ENCODE data around the gene PTGIR. TPM values are rescaled to one million over a fixed set of nuclear protein-coding genes. Genes with fewer than 3 reads are reported as not detected.

PTGIR gene
- total and polyA plus RNA-seq, 5 donors from 2014 or later = 0.31 to 16.8 (median 8.6) TPM

DNA sequence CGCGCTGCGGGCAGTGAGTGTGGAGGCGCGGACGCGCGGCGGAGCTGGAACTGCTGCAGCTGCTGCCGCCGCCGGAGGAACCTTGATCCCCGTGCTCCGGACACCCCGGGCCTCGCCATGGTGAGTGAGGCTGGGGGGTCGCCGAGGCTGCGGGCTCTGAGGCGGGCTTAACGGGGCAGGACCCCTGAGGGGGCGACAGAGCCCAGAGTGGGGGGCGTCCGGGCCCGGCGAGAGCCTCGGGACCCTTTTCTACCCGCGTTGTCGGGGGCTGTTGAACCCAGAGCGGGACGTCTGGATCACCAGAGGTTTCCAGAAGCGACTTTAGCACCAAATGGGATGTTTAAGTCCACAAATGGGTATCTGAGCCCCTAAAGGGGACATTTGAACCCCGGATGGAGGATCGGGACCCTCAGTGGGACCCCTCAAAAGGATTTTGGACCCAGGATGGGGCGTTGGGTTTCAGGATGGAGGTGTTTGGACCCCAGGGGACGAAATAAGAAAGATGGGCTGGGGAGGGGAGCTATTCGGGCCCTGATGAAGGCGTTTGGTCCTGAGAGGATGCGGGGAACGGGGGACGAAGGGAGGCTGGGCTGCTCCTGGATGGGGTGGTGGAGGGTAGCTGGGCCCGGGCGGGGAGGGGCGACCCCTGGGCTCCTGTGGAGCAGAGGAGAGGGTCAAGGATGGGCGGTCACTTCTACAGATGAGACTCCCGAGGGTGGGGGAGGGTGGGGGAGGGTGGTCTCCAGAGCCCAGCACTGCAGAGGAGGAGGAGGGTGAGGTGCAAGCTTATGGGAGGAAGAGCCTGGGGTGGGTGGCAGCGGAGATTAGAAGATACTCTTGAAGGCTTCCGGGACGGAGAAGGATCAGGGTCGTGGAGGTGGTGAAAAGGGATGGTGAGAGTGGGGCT is 23.3 kb downstream of the PTGIR start, which contains the start of gene CALM3:
CALM3 (plus strand) TSS at position 13 of the 907 bp plus-strand sequence; CDS start at position 118, 105 bp downstream.
- peaks cover 19% of the 10 kb centered on the region for H3K27me3 Mint-ChIP-seq
- H3K9me3 Mint-ChIP-seq = peaks cover 0 to 11% (median 5%) of the 10 kb centered on the region in 7 donors
- peaks cover 13 to 54% (median 24%) of the 10 kb centered on the region in 4 donors for H3K4me1 Mint-ChIP-seq
- peaks cover 38% of the 10 kb centered on the region for H3K4me1 ChIP-seq (ENCODE audit: control insufficient read depth, insufficient read depth, low read length, poor library complexity, severe bottlenecking)
- H3K27me3 ChIP-seq (ENCODE audit: control insufficient read depth, insufficient read depth, low read length) = no peaks in the 10 kb centered on the region
- peaks cover 14% of the 10 kb centered on the region for H3K36me3 ChIP-seq (ENCODE audit: control insufficient read depth, insufficient read depth, low read length)
- no peak for ATAC-seq (ENCODE audit: low read depth in 2 of 2)
- H3K4me3 ChIP-seq (ENCODE audit: low read depth, low read length) = peak within 1 kb of the TSS; percentile 93
- peaks cover 17% of the 10 kb centered on the region for H3K36me3 Mint-ChIP-seq
- H3K4me3 Mint-ChIP-seq = peak within 1 kb of the TSS; percentile 97 to 100 (median 99)
- H3K9me3 ChIP-seq (ENCODE audit: control insufficient read depth in 2 of 2, low read length in 2 of 2) = peaks cover 6 to 9% of the 10 kb centered on the region in 2 experiments
- peak within 1 kb of the TSS; percentile 100 for H3K27ac Mint-ChIP-seq
- H3K27ac ChIP-seq (ENCODE audit: insufficient read depth, low read length, poor library complexity, severe bottlenecking) = peak within 1 kb of the TSS; percentile 99
- no peak for DNase-seq

DNA sequence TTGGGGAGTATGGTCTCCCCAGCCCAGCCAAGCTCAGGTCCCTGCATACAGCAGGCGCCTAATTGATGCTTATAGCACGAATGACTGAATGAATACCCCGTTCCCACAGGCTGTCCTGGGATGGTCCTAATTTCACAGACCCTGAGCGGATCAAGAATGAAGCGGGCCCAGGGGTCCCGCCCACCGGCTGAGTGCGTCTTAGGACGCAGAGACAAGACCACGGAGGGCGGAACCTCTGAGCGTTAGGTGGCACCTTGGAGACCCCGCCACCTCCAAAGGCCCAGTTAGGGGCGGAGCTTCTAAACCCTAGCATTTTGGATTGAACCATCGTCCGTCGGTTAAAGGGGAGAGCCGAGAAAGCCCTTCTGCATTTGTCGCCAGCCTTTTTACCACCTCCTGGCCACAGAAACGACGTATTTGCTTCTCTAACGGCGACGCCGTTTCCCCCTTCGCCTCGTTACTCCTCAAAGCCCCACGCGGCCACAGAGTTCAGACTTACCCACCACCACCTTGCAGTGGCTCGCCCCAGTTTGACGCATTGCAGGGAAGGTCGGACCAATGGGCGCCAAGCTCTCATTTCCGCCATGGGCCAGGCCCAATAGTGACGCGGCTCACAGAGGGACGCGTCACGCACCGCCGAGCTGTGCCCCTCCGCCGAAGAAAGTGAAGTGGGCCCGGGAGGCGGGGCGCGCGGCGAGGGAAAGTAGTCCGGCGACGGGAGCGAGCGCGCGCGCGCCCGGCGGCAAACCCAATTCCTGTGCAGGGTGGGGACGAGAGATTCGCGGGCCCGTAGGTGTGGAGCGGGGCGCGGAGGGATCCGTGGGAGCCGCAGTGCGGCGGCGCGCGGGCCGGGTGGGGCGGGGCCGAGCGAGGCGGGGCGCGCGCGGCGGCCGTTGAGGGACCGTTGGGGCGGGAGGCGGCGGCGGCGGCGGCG is 24.2 kb downstream of the PTGIR start:
- H3K27me3 ChIP-seq (ENCODE audit: control insufficient read depth, insufficient read depth, low read length) = no peaks in the 10 kb centered on the region
- Mint-ChIP-seq H3K27ac (peak overlapping the region; percentile 100), H3K27me3 (peaks cover 19% of the 10 kb centered on the region), H3K36me3 (peaks cover 10% of the 10 kb centered on the region), H3K9me3 (peaks cover 0 to 11% (median 5%) of the 10 kb centered on the region in 7 donors), H3K4me1 (peaks cover 10 to 47% (median 20%) of the 10 kb centered on the region in 4 donors), H3K4me3 (peak overlapping the region; percentile 92 to 100 (median 98))
- H3K9me3 ChIP-seq (ENCODE audit: control insufficient read depth in 2 of 2, low read length in 2 of 2) = peaks cover 6 to 9% of the 10 kb centered on the region in 2 experiments
- H3K36me3 ChIP-seq (ENCODE audit: control insufficient read depth, insufficient read depth, low read length) = peaks cover 5% of the 10 kb centered on the region
- peak; percentile 93 to 99 (median 98) for DNase-seq
- ATAC-seq (ENCODE audit: low read depth in 2 of 2) = peak; percentile 87
- peak overlapping the region; percentile 92 for H3K4me3 ChIP-seq (ENCODE audit: low read depth, low read length)
- peak overlapping the region; percentile 99 for H3K27ac ChIP-seq (ENCODE audit: insufficient read depth, low read length, poor library complexity, severe bottlenecking)
- peaks cover 38% of the 10 kb centered on the region for H3K4me1 ChIP-seq (ENCODE audit: control insufficient read depth, insufficient read depth, low read length, poor library complexity, severe bottlenecking)

DNA sequence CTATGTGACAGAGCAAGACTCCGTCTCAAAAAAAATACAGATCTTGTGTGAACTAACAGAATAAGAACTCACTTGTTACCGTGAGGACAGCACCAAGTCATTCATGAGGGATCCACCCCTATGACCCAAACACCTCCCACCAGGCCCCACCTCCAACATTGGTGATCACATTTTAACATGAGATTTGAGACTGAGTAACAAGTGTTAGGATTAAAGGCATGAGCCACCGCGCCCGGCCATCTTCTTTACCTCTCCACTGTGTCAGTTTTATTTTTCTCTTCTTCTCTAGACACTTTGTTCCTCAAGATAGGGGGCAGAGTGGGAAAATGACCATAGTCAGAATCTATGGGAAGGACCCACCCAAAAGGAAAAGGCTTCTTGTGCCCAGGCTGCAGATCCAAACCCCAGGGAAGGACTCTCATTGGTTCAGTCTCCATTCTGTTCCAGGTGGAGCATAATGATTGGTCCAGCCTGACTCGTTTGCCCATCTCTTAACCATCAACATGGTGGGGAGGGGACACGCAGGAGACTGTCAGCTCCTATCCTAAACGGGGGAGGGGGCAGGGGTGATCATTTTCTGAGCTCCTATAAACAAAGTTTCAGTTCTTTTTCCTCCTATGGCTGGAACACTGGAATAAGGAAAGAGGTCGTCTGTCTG is 25.0 kb downstream of the PTGIR start:
- peaks cover 0 to 11% (median 5%) of the 10 kb centered on the region in 7 donors for H3K9me3 Mint-ChIP-seq
- Histone ChIP-seq H3K27ac (ENCODE audit: insufficient read depth, low read length, poor library complexity, severe bottlenecking) (peak overlapping the region; percentile 99), H3K9me3 (ENCODE audit: control insufficient read depth in 2 of 2, low read length in 2 of 2) (peaks cover 6 to 9% of the 10 kb centered on the region in 2 experiments), H3K27me3 (ENCODE audit: control insufficient read depth, insufficient read depth, low read length) (no peaks in the 10 kb centered on the region), H3K4me1 (ENCODE audit: control insufficient read depth, insufficient read depth, low read length, poor library complexity, severe bottlenecking) (peaks cover 34% of the 10 kb centered on the region), H3K36me3 (ENCODE audit: control insufficient read depth, insufficient read depth, low read length) (no peaks in the 10 kb centered on the region), H3K4me3 (ENCODE audit: low read depth, low read length) (peak overlapping the region; percentile 92)
- H3K27me3 Mint-ChIP-seq = peaks cover 19% of the 10 kb centered on the region
- ATAC-seq (ENCODE audit: low read depth in 2 of 2) (no peak), DNase-seq (no peak)
- H3K4me1 Mint-ChIP-seq = peaks cover 10 to 43% (median 20%) of the 10 kb centered on the region in 4 donors
- peaks cover 9% of the 10 kb centered on the region for H3K36me3 Mint-ChIP-seq
- H3K27ac Mint-ChIP-seq = peak overlapping the region; percentile 100
- H3K4me3 Mint-ChIP-seq = peak overlapping the region; percentile 92 to 100 (median 98)

DNA sequence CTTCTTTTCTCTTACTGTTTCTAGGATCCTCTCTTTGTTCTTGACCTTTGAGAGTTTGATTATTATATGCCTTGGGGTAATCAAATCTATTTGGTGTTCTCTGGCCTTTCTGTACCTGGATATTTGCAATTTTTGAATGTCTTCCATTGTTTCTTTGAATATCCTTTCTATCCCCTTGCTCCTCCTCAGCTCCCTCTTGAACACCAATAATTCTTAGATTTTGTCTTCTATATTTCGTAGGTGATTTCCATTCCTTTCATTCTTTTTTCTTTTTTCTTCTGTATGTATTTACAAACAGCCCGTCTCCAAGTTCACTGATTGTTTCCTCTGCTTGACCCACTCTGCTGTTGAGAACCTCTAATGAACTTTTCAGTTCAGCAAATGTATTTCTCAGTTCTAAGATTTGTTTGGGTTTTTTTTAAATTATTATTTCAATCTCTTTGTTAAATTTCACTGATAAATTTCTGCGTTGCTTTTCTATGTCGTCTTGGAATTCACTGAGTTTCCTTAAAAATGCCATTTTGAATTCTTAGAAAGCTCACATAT is 26.4 kb downstream of the PTGIR start:
- no peaks in the 10 kb centered on the region for H3K27me3 ChIP-seq (ENCODE audit: control insufficient read depth, insufficient read depth, low read length)
- peaks cover 9% of the 10 kb centered on the region for H3K36me3 Mint-ChIP-seq
- H3K36me3 ChIP-seq (ENCODE audit: control insufficient read depth, insufficient read depth, low read length) = no peaks in the 10 kb centered on the region
- DNase-seq (no peak), ATAC-seq (ENCODE audit: low read depth in 2 of 2) (no peak)
- peak overlapping the region in 1 of 3 donors; percentile 77 for H3K27ac Mint-ChIP-seq
- H3K4me3 Mint-ChIP-seq = peak overlapping the region in 2 of 4 donors; percentile 26 to 97
- H3K27ac ChIP-seq (ENCODE audit: insufficient read depth, low read length, poor library complexity, severe bottlenecking) = no peak overlapping the region
- H3K9me3 Mint-ChIP-seq = peaks cover 0 to 11% (median 5%) of the 10 kb centered on the region in 7 donors
- H3K27me3 Mint-ChIP-seq = peaks cover 19% of the 10 kb centered on the region
- H3K4me3 ChIP-seq (ENCODE audit: low read depth, low read length) = no peak overlapping the region
- H3K9me3 ChIP-seq (ENCODE audit: control insufficient read depth in 2 of 2, low read length in 2 of 2) = peaks cover 6 to 9% of the 10 kb centered on the region in 2 experiments
- peaks cover 7 to 30% (median 17%) of the 10 kb centered on the region in 4 donors for H3K4me1 Mint-ChIP-seq
- peaks cover 21% of the 10 kb centered on the region for H3K4me1 ChIP-seq (ENCODE audit: control insufficient read depth, insufficient read depth, low read length, poor library complexity, severe bottlenecking)

DNA sequence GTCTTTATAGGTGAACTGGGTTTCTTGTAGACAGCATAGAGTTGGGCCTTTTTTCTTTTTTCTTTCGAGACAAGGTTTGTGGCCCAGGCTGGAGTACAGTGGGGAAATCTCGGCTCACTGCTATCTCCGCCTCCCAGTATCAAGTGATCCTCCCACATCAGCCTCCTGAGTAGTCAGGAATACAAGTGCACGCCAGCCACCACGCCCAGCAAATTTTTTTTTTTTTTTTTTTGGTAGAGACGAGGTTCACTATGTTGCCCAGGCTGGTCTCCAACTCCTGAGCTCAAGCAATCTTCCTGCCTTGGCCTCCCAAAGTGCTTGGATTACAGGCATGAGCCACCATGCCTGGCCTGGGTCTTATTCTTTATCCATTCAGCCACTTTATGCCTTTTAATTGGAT is 28.9 kb downstream of the PTGIR start:
- ATAC-seq (ENCODE audit: low read depth in 2 of 2) (no peak), DNase-seq (no peak)
- no peak overlapping the region for H3K4me3 Mint-ChIP-seq
- peaks cover 5 to 18% (median 12%) of the 10 kb centered on the region in 4 donors for H3K4me1 Mint-ChIP-seq
- peaks cover 19% of the 10 kb centered on the region for H3K27me3 Mint-ChIP-seq
- Histone ChIP-seq H3K36me3 (ENCODE audit: control insufficient read depth, insufficient read depth, low read length) (no peaks in the 10 kb centered on the region), H3K9me3 (ENCODE audit: control insufficient read depth in 2 of 2, low read length in 2 of 2) (peaks cover 6 to 9% of the 10 kb centered on the region in 2 experiments), H3K4me1 (ENCODE audit: control insufficient read depth, insufficient read depth, low read length, poor library complexity, severe bottlenecking) (peaks cover 8% of the 10 kb centered on the region), H3K4me3 (ENCODE audit: low read depth, low read length) (no peak overlapping the region), H3K27ac (ENCODE audit: insufficient read depth, low read length, poor library complexity, severe bottlenecking) (no peak overlapping the region), H3K27me3 (ENCODE audit: control insufficient read depth, insufficient read depth, low read length) (no peaks in the 10 kb centered on the region)
- H3K9me3 Mint-ChIP-seq = peaks cover 0 to 11% (median 5%) of the 10 kb centered on the region in 7 donors
- H3K36me3 Mint-ChIP-seq = peaks cover 9% of the 10 kb centered on the region
- no peak overlapping the region for H3K27ac Mint-ChIP-seq

DNA sequence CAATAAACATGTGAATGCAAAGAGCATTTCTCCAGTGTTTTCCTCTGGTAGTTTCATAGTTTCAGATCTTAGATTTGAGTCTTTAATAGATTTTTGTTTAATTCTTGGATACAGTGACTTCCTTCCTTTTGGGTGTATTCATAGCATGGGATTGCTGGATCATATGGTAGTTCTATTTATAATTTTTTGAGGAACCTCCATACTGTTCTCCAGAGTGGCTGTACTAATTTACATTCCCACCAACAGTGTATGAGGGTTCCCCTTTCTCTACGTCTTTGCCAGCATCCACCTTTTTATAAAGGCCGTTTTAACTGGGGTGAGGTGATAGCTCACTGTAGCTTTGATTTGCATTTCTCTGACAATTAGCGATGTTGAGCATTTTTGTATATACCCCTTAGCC is 33.0 kb downstream of the PTGIR start:
- DNase-seq (no peak), ATAC-seq (ENCODE audit: low read depth in 2 of 2) (no peak)
- Mint-ChIP-seq H3K9me3 (no peaks in the 10 kb centered on the region), H3K4me1 (no peaks in the 10 kb centered on the region), H3K27ac (peak overlapping the region in 1 of 3 donors; percentile 12), H3K36me3 (no peaks in the 10 kb centered on the region), H3K27me3 (no peaks in the 10 kb centered on the region), H3K4me3 (no peak overlapping the region)
- Histone ChIP-seq H3K4me3 (ENCODE audit: low read depth, low read length) (no peak overlapping the region), H3K4me1 (ENCODE audit: control insufficient read depth, insufficient read depth, low read length, poor library complexity, severe bottlenecking) (no peaks in the 10 kb centered on the region), H3K36me3 (ENCODE audit: control insufficient read depth, insufficient read depth, low read length) (no peaks in the 10 kb centered on the region), H3K27ac (ENCODE audit: insufficient read depth, low read length, poor library complexity, severe bottlenecking) (no peak overlapping the region), H3K27me3 (ENCODE audit: control insufficient read depth, insufficient read depth, low read length) (no peaks in the 10 kb centered on the region), H3K9me3 (ENCODE audit: control insufficient read depth in 2 of 2, low read length in 2 of 2) (no peaks in the 10 kb centered on the region)

DNA sequence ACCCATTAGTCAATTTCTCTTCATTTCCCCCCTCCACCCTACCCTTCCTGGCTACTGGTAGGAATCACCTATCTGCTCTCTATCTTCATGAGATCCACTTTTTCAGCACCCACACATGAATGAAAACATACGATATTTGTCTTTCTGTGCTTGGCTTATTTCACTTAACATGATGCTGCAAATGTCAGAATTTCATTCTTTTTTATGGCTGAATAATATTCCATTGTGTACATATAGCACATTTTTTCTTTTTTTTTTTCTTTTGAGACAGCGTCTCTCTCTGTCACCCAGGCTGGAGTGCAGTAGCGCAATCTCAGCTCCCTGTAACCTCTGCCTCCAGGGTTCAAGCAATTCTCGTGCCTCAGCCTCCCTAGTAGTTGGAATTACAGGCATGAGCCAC is 33.6 kb downstream of the PTGIR start:
- Mint-ChIP-seq H3K4me1 (no peaks in the 10 kb centered on the region), H3K4me3 (no peak overlapping the region), H3K36me3 (no peaks in the 10 kb centered on the region), H3K27me3 (no peaks in the 10 kb centered on the region), H3K27ac (no peak overlapping the region), H3K9me3 (no peaks in the 10 kb centered on the region)
- Histone ChIP-seq H3K4me1 (ENCODE audit: control insufficient read depth, insufficient read depth, low read length, poor library complexity, severe bottlenecking) (no peaks in the 10 kb centered on the region), H3K4me3 (ENCODE audit: low read depth, low read length) (no peak overlapping the region), H3K9me3 (ENCODE audit: control insufficient read depth in 2 of 2, low read length in 2 of 2) (no peaks in the 10 kb centered on the region), H3K36me3 (ENCODE audit: control insufficient read depth, insufficient read depth, low read length) (no peaks in the 10 kb centered on the region), H3K27ac (ENCODE audit: insufficient read depth, low read length, poor library complexity, severe bottlenecking) (no peak overlapping the region), H3K27me3 (ENCODE audit: control insufficient read depth, insufficient read depth, low read length) (no peaks in the 10 kb centered on the region)
- DNase-seq = no peak
- no peak for ATAC-seq (ENCODE audit: low read depth in 2 of 2)
